ENCODE data around the gene ARPC3.
A peak's percentile ranks its signal among the peaks of the same experiment; 100 is the strongest.

DNA sequence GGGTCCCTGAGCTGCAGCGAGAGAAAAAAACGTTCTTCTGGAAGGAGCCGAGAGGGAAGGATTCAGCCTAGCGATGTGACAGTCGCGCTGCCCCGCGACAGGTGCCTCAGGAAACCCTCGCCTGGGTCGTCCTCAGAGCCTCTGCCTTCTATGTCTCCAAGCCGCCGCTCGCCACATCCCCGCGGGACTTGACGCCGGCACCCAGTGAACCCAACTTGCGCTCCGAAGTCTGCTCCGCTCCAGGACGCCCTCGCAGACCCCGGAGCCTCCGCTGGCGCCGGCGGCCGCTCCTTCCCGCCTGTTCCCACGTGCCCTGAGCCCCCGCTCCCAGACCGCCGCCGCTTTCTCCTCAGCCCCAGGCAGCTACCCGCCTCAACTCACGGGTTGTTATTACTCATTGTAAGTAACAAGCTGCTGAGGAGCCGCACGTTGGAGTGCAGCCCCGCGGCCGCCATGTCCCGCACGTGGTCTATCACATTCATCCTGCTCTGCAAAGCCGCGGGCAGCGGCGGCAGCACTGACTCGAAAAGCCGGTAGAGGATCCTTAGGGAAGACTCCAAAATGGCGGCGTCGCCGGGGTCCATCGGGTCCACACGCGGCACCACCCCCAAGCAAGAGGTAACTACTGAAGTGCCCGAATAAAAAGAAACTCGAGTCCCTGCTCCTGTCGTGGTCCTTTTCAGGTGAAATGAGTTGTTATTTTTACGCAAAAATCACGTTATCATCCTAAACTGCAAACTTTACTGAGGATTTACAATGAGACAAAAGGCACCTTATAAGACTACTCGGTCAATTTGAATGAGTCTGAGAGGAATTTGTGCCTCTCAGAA is 46.8 kb downstream of the ARPC3 start, which contains the start of gene ANAPC7:
- TF ChIP-seq SP1 (IDR thresholded peaks at IDR 0.05): no peak
- no peak for TF ChIP-seq ELF4 (IDR thresholded peaks at IDR 0.05)
- peak; percentile 85 for TF ChIP-seq NFRKB (IDR thresholded peaks at IDR 0.05)
- no peak for TF ChIP-seq CTBP1 (IDR thresholded peaks at IDR 0.05; ENCODE audit: borderline replicate concordance)
